Activated CD4-positive, alpha-beta T cell treated with anti-CD3 and anti-CD28 coated beads for 24 hours (primary cell): Measurements from ENCODE around the gene ATP11C.

Experiments used
- DNase-seq, 2 donors: peaks; one replicate each; pipeline ENCODE4 v3.0.0-alpha.2; 2020; ENCODE audit warnings: low read depth in 2 of 2

The ATP11C gene

DNA sequence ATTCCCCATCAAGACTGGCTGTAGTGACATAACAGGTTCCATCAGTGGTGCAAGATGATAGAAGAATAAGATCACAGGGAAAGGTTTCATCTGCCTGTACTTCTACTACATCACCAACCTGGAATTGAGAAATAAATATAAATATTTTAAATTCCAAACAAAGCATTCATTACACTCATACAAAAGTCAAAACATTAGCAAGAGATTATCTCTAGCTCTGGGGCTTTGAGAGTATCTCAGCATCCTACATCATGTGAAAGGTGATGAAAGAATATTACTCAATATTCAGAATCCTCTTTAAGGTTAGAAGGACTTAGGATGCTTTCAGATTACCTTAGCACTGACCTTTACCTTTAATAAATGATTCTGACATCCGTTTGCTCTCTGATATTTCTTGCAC, 128.4 kb downstream of the ATP11C start:
- no peak for DNase-seq

DNA sequence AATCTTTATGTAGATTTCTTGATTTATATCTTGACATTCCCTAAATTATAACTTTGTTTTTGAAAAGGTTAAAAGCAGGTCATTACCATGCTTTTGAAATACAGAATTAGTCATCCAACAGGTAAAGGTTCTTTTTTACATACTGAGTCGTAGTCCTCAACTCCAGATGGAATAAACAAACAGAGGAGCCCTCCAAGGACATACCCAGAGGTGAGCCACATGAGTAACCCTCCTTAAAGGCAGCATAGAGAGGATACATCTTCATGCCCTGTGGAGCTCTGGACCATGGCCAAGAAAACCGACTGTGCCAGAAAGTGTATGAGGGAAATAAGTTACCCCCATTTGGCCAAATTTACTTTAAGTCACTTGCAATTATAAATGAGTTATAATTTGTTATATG, 129.6 kb downstream of the ATP11C start:
- DNase-seq: no peak

- no peak for DNase-seq
These were observed 130.8 kb downstream of the ATP11C start for GRCh38 chrX:139802048-139802447.

DNA sequence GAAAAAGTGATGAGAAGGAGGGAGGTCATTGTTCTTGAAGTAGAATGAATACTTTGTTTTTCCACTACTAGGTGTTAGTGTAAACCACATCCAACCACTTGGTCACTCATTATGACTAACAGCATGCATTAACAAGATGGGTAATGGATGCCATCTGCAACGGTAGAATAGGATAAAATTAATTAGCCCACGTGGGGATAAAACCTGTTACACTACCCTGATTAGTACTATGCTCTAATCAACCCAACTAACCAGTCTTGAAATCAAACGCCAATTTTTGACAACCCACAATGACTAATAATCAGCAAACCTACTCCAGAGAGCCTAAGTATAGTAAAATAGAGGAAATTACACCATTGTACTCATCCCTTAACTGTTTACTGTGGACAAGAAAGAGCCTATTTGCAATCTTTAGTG, 131.4 kb downstream of the ATP11C start:
- DNase-seq: no peak

DNA sequence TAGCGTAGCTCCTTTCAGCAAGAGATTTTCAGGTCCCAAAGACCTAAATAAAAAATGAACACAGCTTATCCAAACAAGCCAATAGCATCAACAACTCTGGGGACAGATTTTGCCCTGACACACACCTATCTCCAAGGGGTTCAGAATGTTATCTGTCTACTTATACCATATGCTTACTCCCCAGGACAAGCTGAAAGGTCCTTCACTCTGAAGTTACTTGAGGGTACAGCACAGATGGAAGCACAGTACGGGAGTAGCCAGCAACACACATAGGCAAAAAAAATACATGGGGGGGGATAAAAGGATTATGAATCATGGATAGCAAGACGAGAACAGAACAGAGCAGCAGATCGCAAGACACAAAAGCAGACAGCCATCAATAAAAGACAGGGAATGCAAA, 134.2 kb downstream of the ATP11C start:
- no peak for DNase-seq

GRCh38 chrX:139795196-139795595, 137.7 kb downstream of the ATP11C start:
- no peak for DNase-seq

GRCh38 chrX:139787601-139788000, 145.3 kb downstream of the ATP11C start:
- no peak for DNase-seq

DNA sequence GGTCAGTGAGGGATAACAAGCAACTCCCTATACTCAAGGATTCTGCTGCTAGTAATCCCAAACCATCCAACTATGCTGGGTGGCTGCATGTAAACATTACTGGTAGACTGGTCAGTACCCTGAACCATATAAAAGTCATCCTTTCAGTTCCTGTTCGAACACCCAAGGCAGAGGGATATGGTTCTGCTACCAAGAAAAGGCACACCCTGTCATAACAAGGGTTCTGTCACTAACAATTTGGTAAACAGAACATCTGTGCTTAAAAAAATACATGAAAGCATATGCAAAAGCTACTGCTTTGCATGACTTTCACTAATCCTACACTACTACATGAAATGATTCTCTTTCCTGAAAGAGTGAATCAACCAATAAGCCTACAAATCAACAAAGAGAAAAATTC, 148.0 kb downstream of the ATP11C start:
- DNase-seq: no peak

DNA sequence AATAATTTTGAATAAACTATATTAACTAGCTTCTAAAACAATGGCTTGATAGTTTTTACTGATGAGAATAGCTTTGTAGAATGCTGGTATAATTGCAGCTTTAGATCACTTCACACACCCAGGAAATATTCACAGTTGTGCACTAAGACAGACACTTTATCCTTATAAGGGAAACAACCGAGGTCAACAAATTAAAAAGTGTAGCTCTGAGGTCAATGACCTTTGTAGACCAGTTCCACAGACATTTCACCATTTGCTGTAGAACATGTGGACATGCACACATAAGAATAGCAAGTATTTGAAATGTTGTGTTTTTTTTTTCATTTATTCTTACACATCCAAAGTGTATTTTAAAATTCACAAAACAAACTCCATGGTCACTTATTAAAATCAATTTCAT, 148.9 kb downstream of the ATP11C start:
- no peak for DNase-seq

DNA sequence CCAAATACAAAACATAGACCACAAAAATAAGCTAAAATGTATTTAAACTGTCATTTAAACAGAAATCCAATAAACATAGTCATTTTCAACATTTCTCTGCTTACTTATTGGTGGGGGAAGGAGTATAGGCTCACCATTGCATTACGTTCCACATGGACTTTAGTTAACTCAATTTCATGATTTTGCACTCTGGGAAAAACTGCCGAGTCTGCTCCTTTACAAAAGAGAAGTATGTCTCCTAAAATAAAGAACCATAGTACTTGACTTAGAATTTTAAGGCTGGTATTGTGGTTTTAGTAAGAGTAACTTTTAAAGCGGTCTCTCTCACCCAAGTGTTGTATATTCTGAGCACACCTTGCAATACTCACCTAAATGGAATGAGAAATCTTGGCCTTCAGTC, 149.8 kb downstream of the ATP11C start:
- no peak for DNase-seq

DNA sequence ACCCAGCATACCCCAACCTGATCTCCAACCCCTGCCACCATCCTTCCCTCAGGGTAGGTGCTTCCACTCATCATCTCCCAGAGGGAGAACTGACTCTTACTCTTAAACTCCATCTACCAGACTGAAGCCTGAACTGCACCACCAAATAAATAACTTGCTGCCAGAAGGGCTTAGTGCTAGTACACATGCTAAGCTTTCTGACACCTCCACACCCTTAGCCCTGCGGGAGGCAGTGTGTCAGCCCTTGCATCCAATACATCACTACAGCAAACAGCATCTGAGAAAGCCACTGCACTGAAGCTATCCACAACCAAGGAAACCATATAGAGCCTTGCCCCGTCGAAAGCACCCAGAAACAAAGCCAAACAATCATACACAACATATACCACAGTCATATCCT, 156.3 kb downstream of the ATP11C start:
- no peak for DNase-seq

- no peak for DNase-seq
These were observed 162.5 kb downstream of the ATP11C start for GRCh38 chrX:139770366-139770765.

DNA sequence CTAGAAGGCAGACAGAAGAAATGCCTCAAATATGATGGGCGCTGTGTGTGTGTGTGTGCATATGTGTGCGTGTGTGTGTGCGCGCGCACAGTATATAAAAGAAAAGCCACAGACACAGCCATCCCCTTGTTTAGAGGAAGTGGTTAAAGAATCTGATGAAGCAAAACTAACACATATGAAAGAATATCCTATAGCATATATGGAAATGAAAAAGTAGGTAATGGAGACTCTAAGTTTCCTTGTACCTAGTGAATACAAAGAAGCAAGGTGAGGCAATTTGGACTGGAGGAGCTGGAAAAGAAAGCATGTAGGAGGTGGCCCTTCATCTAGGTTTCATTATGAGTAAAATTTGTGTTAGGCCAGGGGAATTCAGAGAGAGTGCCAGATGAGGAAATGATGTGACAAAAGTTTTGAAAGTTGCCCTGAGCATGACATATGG, 166.3 kb downstream of the ATP11C start:
- no peak for DNase-seq

- DNase-seq: no peak
These were observed 170.3 kb downstream of the ATP11C start for GRCh38 chrX:139762400-139763183.

DNA sequence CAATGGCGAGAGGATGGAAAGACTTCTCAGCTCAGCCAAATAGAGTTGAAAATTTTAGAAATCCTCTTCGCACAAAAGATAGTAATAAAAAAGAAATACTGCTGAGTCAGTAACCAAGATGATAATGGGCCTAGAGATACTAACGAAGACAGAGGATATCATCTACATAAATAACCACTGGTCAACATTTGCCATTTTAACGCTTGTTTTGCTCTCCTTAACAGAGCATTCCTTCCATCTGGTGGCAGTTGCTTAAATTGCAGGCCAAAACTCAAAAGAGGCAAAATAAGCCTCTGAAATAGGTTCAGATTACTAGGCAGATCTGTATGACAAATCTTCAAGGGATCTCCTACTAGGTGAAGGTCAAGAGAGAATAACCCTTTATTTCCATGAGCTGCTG, 173.2 kb downstream of the ATP11C start:
- no peak for DNase-seq

DNA sequence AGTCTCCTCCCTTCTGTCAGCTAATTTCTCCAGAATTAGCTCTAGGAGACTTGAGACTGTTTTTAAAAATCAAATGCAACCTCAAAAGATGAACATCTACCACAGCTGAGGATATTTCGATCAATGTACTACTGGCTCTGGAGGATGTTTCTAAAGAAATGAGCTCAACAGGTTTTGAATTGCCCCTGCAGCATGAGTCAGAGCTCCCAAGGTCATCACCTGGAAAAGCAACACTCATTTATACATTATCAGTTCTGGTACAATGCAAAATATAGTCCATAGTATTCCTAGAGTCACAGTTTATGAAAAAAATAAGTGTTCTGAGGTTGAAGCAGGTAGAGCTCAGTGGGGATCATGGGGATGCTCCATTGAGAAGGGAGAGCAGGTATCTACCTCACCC, 174.0 kb downstream of the ATP11C start:
- no peak for DNase-seq

- DNase-seq: no peak
These were observed 174.6 kb downstream of the ATP11C start for GRCh38 chrX:139758250-139758649.

GRCh38 chrX:139751053-139751452, 181.8 kb downstream of the ATP11C start:
- DNase-seq: no peak

DNA sequence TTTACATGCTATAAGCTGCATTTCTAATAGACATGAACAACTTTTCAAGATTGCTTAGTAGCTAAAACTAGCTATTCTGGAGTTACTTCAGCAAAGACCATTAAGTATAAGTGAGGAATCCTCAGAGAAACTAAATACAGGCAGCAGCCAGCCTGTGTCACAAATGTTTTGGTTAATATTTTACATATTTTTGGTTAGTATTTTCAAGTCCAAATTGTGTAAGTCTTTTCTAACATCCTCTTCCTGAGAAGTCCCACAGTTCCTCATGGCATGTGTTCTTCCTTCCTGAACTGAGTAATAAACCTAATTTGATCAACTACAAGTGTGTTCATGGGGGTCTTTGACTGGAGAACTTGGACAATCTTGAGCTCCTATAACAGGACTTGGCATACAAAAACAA, 182.5 kb downstream of the ATP11C start:
- DNase-seq: no peak

DNA sequence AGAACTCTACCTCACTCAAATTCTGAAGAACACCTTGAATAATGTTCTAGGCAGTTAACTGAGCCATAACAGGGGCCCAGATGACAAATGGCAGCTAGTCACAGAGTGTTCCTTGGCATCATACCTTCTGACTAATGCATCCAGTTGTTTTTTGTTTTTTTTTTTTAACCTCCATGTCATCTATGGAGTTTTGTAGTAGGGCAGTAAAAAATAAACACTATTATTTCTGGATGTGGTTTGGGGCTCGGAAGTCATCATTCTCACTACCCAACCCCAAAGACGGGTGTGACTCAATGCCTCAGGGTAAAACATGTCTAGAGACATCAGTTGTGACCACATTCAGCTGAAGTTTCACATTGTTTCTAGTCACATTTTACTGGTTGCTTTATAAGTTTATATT, 193.7 kb downstream of the ATP11C start:
- no peak for DNase-seq

- no peak for DNase-seq
These were observed 194.3 kb downstream of the ATP11C start for GRCh38 chrX:139738581-139738980.

GRCh38 chrX:139736151-139736550, 196.7 kb downstream of the ATP11C start:
- no peak for DNase-seq

DNA sequence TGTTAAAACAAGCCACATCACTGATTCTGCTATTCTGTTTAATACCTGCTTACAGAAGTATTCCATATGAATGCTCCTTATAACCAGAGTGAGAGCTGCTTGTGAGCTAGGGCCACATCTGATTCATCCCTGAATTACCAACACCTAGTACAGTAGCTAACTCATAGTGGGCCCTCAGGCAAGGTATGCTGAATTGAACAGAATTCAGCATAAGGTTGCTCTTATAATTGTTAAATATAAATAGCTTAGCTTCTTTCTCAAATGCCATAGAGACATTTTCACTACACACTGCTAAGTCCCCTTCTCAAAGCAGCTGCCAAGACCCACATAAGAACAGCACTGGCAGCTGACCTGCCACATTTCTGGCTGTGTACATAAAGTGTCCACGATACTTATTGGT, 197.9 kb downstream of the ATP11C start:
- DNase-seq: no peak

DNA sequence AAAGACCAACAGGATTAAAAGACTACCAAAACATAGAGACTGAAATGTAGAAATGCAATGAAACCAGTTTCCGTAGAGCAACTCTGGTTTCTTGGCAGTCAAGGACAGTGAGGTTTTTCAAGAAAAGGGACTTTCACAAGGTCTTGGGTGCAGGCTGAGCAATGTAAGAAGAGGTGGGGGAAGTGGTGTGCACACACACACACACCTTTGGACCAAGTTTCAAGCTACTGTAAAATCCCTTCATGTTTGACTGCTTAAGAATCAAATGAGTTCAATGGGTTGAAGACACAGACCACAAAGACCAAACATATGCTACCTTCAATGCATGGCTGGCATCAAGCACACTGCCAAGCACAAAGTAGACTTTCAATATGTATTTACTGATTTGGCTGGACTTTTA, 207.1 kb downstream of the ATP11C start:
- no peak for DNase-seq
